Stimulated activated CD4-positive, alpha-beta T cell treated with anti-CD3 and anti-CD28 coated beads, Interleukin-12 subunit alpha, Interleukin-12 subunit beta, amount 100 ng/mL, for 4 hours (primary cell): ENCODE results near the gene ETS1.

Experiments used
- DNase-seq: peaks from one replicate; pipeline ENCODE4 v3.0.0-alpha.2; 2020

Gene ETS1

DNA sequence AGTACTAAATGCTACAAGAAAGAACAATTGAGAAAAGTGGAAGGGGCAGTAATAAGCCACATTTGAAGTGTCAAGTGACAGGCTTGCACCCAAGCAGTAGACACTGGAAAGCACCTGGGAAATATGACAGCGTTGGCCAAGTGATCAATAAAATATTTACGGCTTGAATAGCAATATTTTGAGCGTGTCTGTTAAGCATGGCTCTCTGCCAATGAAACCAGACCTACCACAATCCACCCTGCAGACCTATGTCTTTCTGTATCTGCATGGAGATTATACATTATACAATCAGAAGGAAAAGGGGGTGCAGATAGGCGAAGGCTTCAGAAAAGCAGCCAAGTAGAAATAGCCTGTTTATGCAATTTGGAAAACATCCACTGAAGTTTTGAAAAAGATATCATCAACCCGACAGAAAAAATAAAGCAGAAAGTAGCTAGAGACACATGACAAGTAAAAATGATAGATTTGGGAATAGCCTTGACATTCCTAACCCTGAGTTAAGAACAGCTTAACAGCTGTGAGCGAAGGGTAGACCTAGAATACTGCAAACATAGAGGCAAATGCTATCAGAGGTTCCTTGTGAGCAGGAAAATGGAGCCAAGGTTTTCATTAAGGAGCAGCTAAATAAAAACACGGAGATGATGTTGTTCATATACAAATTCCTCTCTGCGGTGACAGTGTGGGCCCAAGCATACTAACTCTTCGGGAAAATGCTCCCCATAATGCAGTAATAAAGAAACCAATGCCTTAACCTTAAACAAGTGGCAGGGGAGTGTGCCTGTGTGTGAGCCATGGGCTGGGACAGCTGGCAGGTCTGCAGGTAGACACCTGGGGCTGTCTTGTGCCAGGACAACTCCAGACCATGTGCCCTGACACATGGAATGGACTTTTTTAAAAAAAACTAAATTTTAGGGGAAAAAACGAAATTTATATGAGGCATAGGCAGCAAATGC is 71.3 kb downstream of the ETS1 start:
- no peak for DNase-seq

DNA sequence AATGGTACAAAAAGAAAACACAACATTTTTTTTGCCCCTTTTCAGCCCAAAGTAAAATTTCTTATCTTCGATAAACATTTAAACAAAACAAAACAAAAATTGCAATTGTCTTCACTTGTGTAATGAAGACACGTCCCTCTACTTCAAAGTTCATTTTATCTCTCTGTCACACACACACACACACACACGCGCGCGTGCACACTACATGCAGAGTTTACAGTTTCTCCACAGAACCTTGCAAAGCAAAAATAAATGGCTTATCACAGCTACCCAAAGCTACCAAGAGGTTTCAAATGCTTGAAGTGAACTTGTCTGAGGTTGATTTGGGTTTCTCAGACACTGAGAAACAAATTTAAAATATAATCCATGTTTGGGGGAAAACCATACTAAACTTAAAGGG is 72.3 kb downstream of the ETS1 start:
- no peak for DNase-seq

DNA sequence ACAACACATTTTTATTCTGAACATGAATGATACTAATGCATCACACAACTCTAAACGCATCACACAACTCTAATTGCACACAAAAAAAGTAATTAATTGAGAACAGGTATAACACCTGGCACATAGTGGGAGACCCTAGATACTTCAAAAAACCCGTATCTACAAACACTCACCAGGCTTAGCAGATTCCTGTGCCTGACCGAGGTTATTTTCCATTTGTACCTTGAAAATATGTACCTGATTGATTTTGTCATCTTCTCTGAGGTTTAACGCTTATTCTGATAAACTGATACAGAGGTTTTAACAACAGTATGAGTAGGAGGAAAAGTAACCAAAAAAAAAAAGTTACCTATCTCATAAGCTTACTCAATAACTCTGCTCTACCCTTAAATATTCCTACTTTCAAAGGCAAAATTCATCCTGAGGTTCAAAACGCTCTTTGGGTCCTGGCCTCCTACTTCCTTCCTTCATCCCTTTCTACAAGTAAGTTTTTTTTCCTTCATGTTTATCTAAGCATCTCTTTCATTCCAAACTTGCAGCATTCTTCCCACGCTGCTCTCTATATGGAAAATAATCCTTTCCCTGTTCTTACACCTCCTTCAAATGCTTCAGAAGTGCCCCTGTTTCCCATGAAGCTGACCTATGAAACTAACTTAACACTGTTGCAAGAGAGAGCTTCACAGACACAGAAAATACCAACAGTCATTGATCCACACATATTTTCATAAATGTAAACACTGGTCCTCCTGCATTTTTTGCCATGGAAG is 73.3 kb downstream of the ETS1 start:
- DNase-seq = no peak

- DNase-seq = no peak
These were observed 74.8 kb downstream of the ETS1 start for GRCh38 chr11:128512474-128512996.

GRCh38 chr11:128511712-128512111 is 75.6 kb downstream of the ETS1 start:
- DNase-seq = no peak

GRCh38 chr11:128509621-128510389 is 77.6 kb downstream of the ETS1 start:
- no peak for DNase-seq

GRCh38 chr11:128508770-128509510 is 78.4 kb downstream of the ETS1 start:
- DNase-seq = no peak

DNA sequence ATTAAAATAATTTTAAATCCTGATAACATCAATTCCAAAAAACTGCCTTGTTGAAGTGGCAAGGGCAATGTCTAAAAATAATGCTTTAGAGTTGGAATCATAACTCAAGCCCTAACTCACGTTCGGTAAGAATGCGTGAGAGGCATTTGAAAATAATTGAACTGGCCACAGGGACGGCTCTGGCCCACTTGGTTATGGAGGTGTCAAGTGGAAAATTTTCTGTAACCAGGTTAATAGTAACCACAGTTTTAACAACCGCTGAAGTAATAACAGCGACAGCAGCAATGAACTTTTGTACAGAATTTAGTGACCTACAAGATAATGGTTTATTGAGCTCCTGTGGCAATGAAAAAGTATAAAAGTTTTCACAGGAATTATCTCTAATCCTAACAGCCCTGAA is 79.4 kb downstream of the ETS1 start:
- DNase-seq = no peak

GRCh38 chr11:128506999-128507611 is 80.3 kb downstream of the ETS1 start:
- DNase-seq = no peak

- no peak for DNase-seq
These were observed 81.0 kb downstream of the ETS1 start for GRCh38 chr11:128506356-128506755.

DNA sequence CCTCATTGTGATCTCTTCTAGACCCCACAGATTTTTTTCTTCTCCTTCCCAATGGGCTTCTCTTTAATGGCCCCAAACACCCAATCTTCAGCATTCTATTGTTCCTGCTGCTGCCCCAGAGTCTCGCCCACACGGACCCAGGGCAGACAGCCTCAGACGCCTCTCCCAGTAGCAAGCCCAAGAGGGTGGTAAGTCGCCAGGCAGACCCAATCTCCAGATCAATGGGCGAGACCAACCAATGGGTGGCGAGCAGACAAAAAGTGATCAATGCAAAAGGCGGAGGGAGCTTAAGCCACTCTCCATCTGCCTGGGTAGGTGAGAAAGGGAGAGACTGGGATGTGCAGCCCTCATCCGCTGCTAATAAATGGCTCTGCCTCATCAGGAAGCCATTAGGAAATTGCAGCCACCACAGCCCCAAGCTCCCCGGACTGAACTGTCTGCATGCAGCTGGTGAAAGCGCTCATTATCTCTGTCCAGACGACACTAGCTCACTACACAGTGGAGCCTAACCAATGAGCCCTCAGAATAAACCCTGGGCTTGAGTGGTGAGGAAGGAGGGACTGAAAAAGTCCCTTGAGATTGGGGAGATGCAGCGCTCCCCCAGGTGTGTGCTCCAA is 81.8 kb downstream of the ETS1 start:
- DNase-seq = no peak

DNA sequence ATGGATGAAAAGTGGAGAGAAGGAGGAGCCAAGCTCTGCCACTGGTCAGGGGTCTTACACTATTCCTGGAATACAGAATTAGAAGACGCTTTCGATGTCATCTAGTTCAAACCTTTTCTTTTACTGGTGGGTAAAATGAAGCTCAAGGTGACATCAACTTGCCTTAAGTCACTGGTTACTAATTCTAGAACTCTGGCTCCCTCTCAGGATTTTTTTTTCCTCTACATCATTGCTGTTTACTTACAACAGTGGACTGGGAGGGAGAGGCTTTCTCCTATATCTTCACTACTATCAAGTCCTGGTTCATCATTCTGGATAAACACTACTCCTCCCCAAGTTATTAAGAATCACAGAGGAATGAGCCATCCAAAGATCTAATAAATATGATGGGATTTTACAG is 82.9 kb downstream of the ETS1 start:
- DNase-seq = no peak

DNA sequence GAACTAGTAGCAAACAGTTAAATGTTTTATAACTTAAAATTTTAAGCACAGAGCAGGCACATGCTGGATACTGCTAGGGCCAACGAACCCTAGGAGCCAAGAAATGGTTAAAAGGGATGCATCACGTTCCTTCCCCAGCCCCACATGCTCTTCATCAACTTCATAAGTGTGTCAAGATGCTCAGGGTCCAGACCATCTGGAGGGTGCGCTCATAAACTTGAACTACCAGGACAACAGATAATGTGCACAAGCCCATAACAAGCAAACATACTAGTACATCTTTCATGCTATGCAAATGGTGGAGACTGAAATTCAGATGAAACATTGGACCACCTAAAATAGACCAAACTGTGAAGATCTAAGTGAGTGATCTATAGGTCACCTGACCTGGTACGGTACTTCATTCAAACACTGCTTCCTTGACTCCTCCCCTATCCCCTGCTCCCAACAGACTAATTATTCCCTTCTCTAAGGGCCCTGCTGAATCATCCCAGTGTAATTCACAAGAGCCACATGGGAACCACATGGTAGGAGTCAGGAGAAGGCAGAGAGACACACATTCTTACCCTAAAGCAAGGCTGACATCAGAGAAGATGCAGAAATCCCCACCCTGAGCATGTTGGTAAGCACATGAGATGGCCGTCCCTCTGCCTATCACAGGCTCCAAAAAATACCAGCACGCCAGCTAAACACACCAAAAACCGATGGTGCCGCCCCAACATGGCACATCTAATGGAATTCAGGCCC is 83.9 kb downstream of the ETS1 start:
- no peak for DNase-seq

- DNase-seq = no peak
These were observed 84.6 kb downstream of the ETS1 start for GRCh38 chr11:128502726-128503125.

GRCh38 chr11:128501632-128502549 is 85.5 kb downstream of the ETS1 start:
- no peak for DNase-seq

- no peak for DNase-seq
These were observed 86.3 kb downstream of the ETS1 start for GRCh38 chr11:128501008-128501407.

DNA sequence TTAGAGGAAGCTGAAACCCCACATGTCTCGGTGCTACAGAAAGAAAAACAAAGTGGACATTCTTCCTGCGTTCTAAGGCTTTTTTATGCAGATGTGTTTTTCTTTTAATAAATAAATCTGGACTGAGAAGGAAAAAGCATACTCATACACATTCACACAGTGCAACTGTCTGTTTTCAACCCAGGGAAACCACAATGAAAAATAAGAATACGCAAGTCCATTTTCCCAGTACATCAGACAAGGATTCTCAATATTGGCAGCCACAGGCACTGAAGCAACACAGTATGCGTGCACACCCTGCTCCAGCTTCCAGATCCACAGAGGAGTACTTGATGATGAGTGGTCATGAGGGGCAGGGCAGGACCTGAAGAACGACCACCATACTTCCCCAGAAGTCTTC is 86.9 kb downstream of the ETS1 start:
- no peak for DNase-seq

- no peak for DNase-seq
These were observed 87.6 kb downstream of the ETS1 start for GRCh38 chr11:128499613-128500253.

- no peak for DNase-seq
These were observed 88.6 kb downstream of the ETS1 start for GRCh38 chr11:128498721-128499245.
